DND-41 (cell line): ENCODE measurements around the gene RAMP1.

Source experiments
- ATAC-seq: fragments of 200-7000 bp; cut with Tn5 transposase; 3 replicates; pipeline ENCODE4 v1.9.1; 2021; ENCODE audit warnings: low read depth; ENCODE audit not compliant: insufficient read depth
- DNase-seq: peaks from one replicate; pipeline ENCODE4 v3.0.0-alpha.2; 2020
- H2AFZ ChIP-seq: 2 replicates; pipeline ENCODE4 v1.6.0; 2012; ENCODE audit warnings: low read depth, low read length
- H3K27ac ChIP-seq: 2 replicates; pipeline ENCODE4 v1.5.1; 2012; ENCODE audit warnings: low read length, inconsistent platforms
- H3K27me3 ChIP-seq: fragments of 200-600 bp; sonication (generic); 2 replicates; pipeline ENCODE4 v1.6.0; 2012; ENCODE audit warnings: low read length, mild to moderate bottlenecking, inconsistent platforms; ENCODE audit not compliant: insufficient read depth, poor library complexity
- H3K36me3 ChIP-seq: 2 replicates; pipeline ENCODE4 v1.5.1; 2012; ENCODE audit warnings: low read length, inconsistent platforms; ENCODE audit not compliant: insufficient read depth
- H3K4me1 ChIP-seq: 2 replicates; pipeline ENCODE4 v1.5.1; 2012; ENCODE audit warnings: mild to moderate bottlenecking, low read length; ENCODE audit not compliant: insufficient read depth
- H3K4me2 ChIP-seq: 2 replicates; pipeline ENCODE4 v1.6.0; 2012; ENCODE audit warnings: mild to moderate bottlenecking, moderate library complexity, low read length, inconsistent platforms; ENCODE audit not compliant: insufficient read depth
- H3K4me3 ChIP-seq, 2 experiments: fragments of 200-600 bp in 1 of 2; shearing (Covaris generic) in 1 of 2; 2 replicates each; pipeline ENCODE4 v1.5.1; 2012 to 2016; ENCODE audit warnings: inconsistent platforms in 2 of 2, low read length in 2 of 2, mild to moderate bottlenecking in 2 of 2, low read depth in 1 of 2, moderate library complexity in 1 of 2
- H3K79me2 ChIP-seq: 2 replicates; pipeline ENCODE4 v1.6.0; 2012; ENCODE audit warnings: low read length, inconsistent platforms; ENCODE audit not compliant: insufficient read depth
- H3K9ac ChIP-seq: 2 replicates; pipeline ENCODE4 v1.6.0; 2012; ENCODE audit warnings: low read depth, mild to moderate bottlenecking, inconsistent platforms, low read length, moderate library complexity
- H3K9me3 ChIP-seq: 2 replicates; pipeline ENCODE4 v1.5.1; 2012; ENCODE audit warnings: low read length, moderate library complexity, mild to moderate bottlenecking, inconsistent platforms; ENCODE audit not compliant: insufficient read depth, severe bottlenecking
- H4K20me1 ChIP-seq: 2 replicates; pipeline ENCODE4 v1.6.0; 2012; ENCODE audit warnings: low read length; ENCODE audit not compliant: insufficient read depth
- CTCF ChIP-seq: IDR thresholded peaks from 2 replicates; pipeline ENCODE4 v1.5.1; 2012; ENCODE audit warnings: borderline replicate concordance, low read length, moderate library complexity, mild to moderate bottlenecking; ENCODE audit not compliant: poor library complexity, severe bottlenecking; ENCODE audit errors: extremely low read depth
- EZH2 ChIP-seq: IDR thresholded peaks from 3 replicates; pipeline ENCODE4 v1.6.1; 2012; ENCODE audit warnings: borderline replicate concordance, low read depth, mild to moderate bottlenecking, moderate library complexity, low read length, inconsistent platforms; ENCODE audit not compliant: severe bottlenecking

The RAMP1 gene

GRCh38 chr2:237863689-237864443, 4.4 kb downstream of the RAMP1 start:
- Histone ChIP-seq H3K4me2 (no peak overlapping the region), H3K4me3 (no peak overlapping the region)
- no peak for TF ChIP-seq CTCF

GRCh38 chr2:237864444-237864931, 5.1 kb downstream of the RAMP1 start:
- TF ChIP-seq EZH2: no peak
- no peak for TF ChIP-seq CTCF
- Histone ChIP-seq H3K4me2 (no peak overlapping the region), H3K9ac (no peak overlapping the region), H3K27ac (no peak overlapping the region), H3K79me2 (no peaks in the 10 kb centered on the region), H2AFZ (no peak overlapping the region), H3K9me3 (no peaks in the 10 kb centered on the region), H3K4me3 (no peak overlapping the region), H3K36me3 (no peaks in the 10 kb centered on the region), H3K27me3 (peaks cover 19% of the 10 kb centered on the region), H3K4me1 (no peaks in the 10 kb centered on the region), H4K20me1 (no peaks in the 10 kb centered on the region)
- DNase-seq (no peak), ATAC-seq (no peak)

More at GRCh38 chr2:237863689-237864443, 4.4 kb downstream of the RAMP1 start:
- DNase-seq (no peak), ATAC-seq (no peak)
- Histone ChIP-seq H4K20me1 (no peaks in the 10 kb centered on the region), H3K36me3 (no peaks in the 10 kb centered on the region), H2AFZ (no peak overlapping the region), H3K4me1 (no peaks in the 10 kb centered on the region), H3K9me3 (no peaks in the 10 kb centered on the region), H3K27ac (no peak overlapping the region), H3K79me2 (no peaks in the 10 kb centered on the region), H3K9ac (no peak overlapping the region), H3K27me3 (peaks cover 13% of the 10 kb centered on the region)

GRCh38 chr2:237864940-237865622, 5.7 kb downstream of the RAMP1 start:
- no peak for DNase-seq
- Histone ChIP-seq H3K4me1 (no peaks in the 10 kb centered on the region), H3K79me2 (no peaks in the 10 kb centered on the region), H2AFZ (no peak overlapping the region), H3K27ac (no peak overlapping the region), H3K4me3 (no peak overlapping the region), H4K20me1 (no peaks in the 10 kb centered on the region), H3K36me3 (no peaks in the 10 kb centered on the region), H3K27me3 (peaks cover 20% of the 10 kb centered on the region), H3K4me2 (no peak overlapping the region), H3K9ac (no peak overlapping the region), H3K9me3 (no peaks in the 10 kb centered on the region)
- ATAC-seq: no peak
- TF ChIP-seq EZH2 (no peak), CTCF (no peak)
